ENCODE results near the gene RBMS3.

DNA sequence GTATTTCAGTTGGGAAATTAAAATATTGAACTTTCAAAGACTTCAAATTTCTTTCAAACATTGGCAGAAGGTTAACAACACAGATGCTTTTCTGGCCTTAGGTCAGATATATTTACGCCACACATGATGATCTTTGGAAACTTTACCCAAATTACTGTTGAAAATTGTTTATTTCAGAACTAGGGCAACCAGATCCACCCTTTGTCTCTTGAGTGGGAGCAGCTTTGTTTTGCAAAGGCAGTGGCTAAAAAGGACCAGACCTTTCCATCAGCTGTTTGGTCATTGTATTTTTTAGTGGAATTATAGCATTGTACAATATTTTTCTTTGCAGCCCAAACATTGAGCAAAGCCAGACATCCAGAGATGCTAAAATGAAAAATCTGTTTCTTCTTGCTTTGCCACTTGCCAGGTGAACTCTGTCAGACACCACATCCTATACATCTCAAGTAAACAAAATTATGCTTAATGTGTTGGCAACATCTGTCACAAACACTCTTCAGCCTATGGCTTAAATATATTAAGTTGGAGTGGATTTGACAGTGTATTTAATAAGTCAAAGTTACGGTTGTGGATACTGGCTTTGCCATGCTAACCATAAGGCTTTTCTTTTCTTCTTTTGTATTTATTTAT lies 651.9 kb downstream of the RBMS3 start:
- TF ChIP-seq POLR2A (IDR thresholded peaks at IDR 0.05): no peak
- TF ChIP-seq, protein P1, sequence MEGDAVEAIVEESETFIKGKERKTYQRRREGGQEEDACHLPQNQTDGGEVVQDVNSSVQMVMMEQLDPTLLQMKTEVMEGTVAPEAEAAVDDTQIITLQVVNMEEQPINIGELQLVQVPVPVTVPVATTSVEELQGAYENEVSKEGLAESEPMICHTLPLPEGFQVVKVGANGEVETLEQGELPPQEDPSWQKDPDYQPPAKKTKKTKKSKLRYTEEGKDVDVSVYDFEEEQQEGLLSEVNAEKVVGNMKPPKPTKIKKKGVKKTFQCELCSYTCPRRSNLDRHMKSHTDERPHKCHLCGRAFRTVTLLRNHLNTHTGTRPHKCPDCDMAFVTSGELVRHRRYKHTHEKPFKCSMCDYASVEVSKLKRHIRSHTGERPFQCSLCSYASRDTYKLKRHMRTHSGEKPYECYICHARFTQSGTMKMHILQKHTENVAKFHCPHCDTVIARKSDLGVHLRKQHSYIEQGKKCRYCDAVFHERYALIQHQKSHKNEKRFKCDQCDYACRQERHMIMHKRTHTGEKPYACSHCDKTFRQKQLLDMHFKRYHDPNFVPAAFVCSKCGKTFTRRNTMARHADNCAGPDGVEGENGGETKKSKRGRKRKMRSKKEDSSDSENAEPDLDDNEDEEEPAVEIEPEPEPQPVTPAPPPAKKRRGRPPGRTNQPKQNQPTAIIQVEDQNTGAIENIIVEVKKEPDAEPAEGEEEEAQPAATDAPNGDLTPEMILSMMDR (IDR thresholded peaks at IDR 0.05): no peak

Measured in thyroid gland (tissue), 4 donors.